Uterus (tissue), 2 donors: ENCODE results near the gene NDUFB10.

Source experiments
- CTCF ChIP-seq, 4 experiments: fragments of 200-600 bp in 2 of 4; fragments of 450-650 bp in 2 of 4; sonication (generic) in 2 of 4; IDR thresholded peaks; one replicate each; pipeline ENCODE4 v1.5.1; 2016 to 2019; ENCODE audit warnings: antibody characterized with exemption in 4 of 4, mild to moderate bottlenecking in 2 of 4, moderate library complexity in 1 of 4
- POLR2A ChIP-seq, 2 donors: fragments of 450-650 bp; IDR thresholded peaks; one replicate each; pipeline ENCODE4 v1.6.1; 2016; ENCODE audit warnings: antibody characterized with exemption in 2 of 2, mild to moderate bottlenecking in 1 of 2, moderate library complexity in 1 of 2

GRCh38 chr16:1960665-1961630 lies 1.6 kb downstream of the NDUFB10 start:
- no peak for TF ChIP-seq POLR2A (IDR thresholded peaks at IDR 0.05)
- no peak for TF ChIP-seq CTCF (IDR thresholded peaks at IDR 0.05)
